Measurements from ENCODE around the gene PKD1L1.

DNA sequence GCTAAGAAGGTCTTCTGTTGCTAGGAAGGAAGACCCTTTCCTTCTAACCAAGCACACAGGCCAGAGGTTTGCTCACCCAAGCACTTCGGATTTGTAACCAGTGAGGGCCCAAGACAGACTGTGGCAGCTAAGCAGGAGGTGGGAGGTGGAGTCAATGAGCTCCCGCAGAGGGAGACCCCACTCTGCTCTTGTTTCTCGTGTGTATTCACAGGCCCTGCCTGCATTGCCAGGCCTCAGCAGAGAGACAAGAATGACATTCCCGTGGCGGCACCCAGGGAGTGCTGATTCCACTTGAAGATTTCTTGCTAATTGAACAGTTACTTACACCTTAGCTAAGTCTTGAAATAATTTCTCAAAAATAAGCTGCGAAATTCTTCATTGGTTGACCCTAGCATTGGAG is 13.4 kb downstream of the PKD1L1 start:
- TF ChIP-seq, protein P1, sequence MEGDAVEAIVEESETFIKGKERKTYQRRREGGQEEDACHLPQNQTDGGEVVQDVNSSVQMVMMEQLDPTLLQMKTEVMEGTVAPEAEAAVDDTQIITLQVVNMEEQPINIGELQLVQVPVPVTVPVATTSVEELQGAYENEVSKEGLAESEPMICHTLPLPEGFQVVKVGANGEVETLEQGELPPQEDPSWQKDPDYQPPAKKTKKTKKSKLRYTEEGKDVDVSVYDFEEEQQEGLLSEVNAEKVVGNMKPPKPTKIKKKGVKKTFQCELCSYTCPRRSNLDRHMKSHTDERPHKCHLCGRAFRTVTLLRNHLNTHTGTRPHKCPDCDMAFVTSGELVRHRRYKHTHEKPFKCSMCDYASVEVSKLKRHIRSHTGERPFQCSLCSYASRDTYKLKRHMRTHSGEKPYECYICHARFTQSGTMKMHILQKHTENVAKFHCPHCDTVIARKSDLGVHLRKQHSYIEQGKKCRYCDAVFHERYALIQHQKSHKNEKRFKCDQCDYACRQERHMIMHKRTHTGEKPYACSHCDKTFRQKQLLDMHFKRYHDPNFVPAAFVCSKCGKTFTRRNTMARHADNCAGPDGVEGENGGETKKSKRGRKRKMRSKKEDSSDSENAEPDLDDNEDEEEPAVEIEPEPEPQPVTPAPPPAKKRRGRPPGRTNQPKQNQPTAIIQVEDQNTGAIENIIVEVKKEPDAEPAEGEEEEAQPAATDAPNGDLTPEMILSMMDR (IDR thresholded peaks at IDR 0.05): no peak
- no peak for TF ChIP-seq POLR2A (IDR thresholded peaks at IDR 0.05)
